WTC11 (cell line): ENCODE measurements around the gene MSL1. TPM values are rescaled to one million over a fixed set of nuclear protein-coding genes. Genes with fewer than 3 reads are reported as not detected.

Experiments used
- ATAC-seq: fragments of 200-7000 bp; cut with Tn5 transposase; 2 replicates; pipeline ENCODE4 v1.10.0; 2021; ENCODE audit warnings: mild to moderate bottlenecking, moderate library complexity
- CTCF ChIA-PET: fragments of 300-600 bp; sonication (Branson Sonifier 250); formaldehyde crosslinking; loops from one replicate; lab custom pipeline; 2021; ENCODE audit warnings: antibody characterized with exemption; lab: Charles Lee
- POLR2A ChIA-PET: fragments of 350-600 bp; sonication (Branson Sonifier 250); formaldehyde crosslinking; loops from one replicate; lab custom pipeline; 2021; ENCODE audit warnings: antibody characterized with exemption; lab: Charles Lee
- DNase-seq: peaks from one replicate; pipeline ENCODE4 v3.0.0; 2021; ENCODE audit warnings: low spot score
- H3K27ac Mint-ChIP-seq: 2 replicates; pipeline ENCODE4 v1.8.0; 2021; ENCODE audit warnings: mixed read lengths
- H3K27me3 Mint-ChIP-seq: 2 replicates; pipeline ENCODE4 v1.8.0; 2021; ENCODE audit warnings: low read depth, mild to moderate bottlenecking, moderate library complexity, mixed read lengths
- H3K36me3 Mint-ChIP-seq: 2 replicates; pipeline ENCODE4 v1.8.0; 2021; ENCODE audit warnings: mixed read lengths
- H3K4me1 Mint-ChIP-seq: 2 replicates; pipeline ENCODE4 v1.8.0; 2022; ENCODE audit warnings: mixed read lengths
- H3K4me3 Mint-ChIP-seq: 2 replicates; pipeline ENCODE4 v1.8.0; 2021; ENCODE audit warnings: mild to moderate bottlenecking, moderate library complexity, mixed read lengths
- H3K9me3 Mint-ChIP-seq: 2 replicates; pipeline ENCODE4 v1.8.0; 2021; ENCODE audit warnings: mixed read lengths
- ATF2 ChIP-seq: sonication (generic); formaldehyde crosslinking; IDR thresholded peaks from 2 replicates; pipeline ENCODE4 v1.8.1; 2022; ENCODE audit warnings: low read depth, missing genetic modification reagents, borderline replicate concordance
- ATF3 ChIP-seq: sonication (generic); formaldehyde crosslinking; conservative IDR thresholded peaks from 2 replicates; pipeline ENCODE4 v1.8.1; 2022; ENCODE audit warnings: mild to moderate bottlenecking, missing genetic modification reagents
- CTCF ChIP-seq: fragments of 200-600 bp; IDR thresholded peaks from 2 replicates; pipeline ENCODE4 v1.8.0; 2022; ENCODE audit warnings: antibody characterized with exemption
- E2F4 ChIP-seq: sonication (generic); formaldehyde crosslinking; IDR thresholded peaks from 2 replicates; pipeline ENCODE4 v1.8.1; 2022; ENCODE audit warnings: low read depth, mild to moderate bottlenecking, moderate library complexity, missing genetic modification reagents, borderline replicate concordance
- ELF4 ChIP-seq: sonication (generic); formaldehyde crosslinking; IDR thresholded peaks from 2 replicates; pipeline ENCODE4 v1.8.1; 2022; ENCODE audit warnings: low read depth, mild to moderate bottlenecking, moderate library complexity, missing genetic modification reagents
- ETV6 ChIP-seq: sonication (generic); formaldehyde crosslinking; IDR thresholded peaks from 2 replicates; pipeline ENCODE4 v1.8.1; 2022; ENCODE audit warnings: mild to moderate bottlenecking, missing genetic modification reagents
- FOXK1 ChIP-seq: sonication (generic); formaldehyde crosslinking; IDR thresholded peaks from 2 replicates; pipeline ENCODE4 v1.8.0; 2022; ENCODE audit warnings: mild to moderate bottlenecking, moderate library complexity, missing genetic modification reagents
- GABPB1 ChIP-seq: sonication (generic); formaldehyde crosslinking; IDR thresholded peaks from 2 replicates; pipeline ENCODE4 v1.8.1; 2023; ENCODE audit warnings: mild to moderate bottlenecking, missing genetic modification reagents
- HMGA2 ChIP-seq: fragments of 250-450 bp; sonication (Bioruptor Pico); IDR thresholded peaks from 2 replicates; pipeline ENCODE4 v1.4.0; 2021; ENCODE audit warnings: mild to moderate bottlenecking, moderate library complexity
- HMGXB4 ChIP-seq: sonication (generic); formaldehyde crosslinking; IDR thresholded peaks from 2 replicates; pipeline ENCODE4 v1.8.1; 2023; ENCODE audit warnings: mild to moderate bottlenecking, moderate library complexity, missing genetic modification reagents
- JUN ChIP-seq: sonication (generic); formaldehyde crosslinking; IDR thresholded peaks from 2 replicates; pipeline ENCODE4 v1.8.0; 2023; ENCODE audit warnings: mild to moderate bottlenecking, missing genetic modification reagents
- MAX ChIP-seq: sonication (generic); formaldehyde crosslinking; IDR thresholded peaks from 2 replicates; pipeline ENCODE4 v1.8.0; 2022; ENCODE audit warnings: mild to moderate bottlenecking, missing genetic modification reagents
- NFATC4 ChIP-seq: fragments of 250-450 bp; sonication (Bioruptor Pico); IDR thresholded peaks from 2 replicates; pipeline ENCODE4 v1.9.0; 2021; ENCODE audit warnings: mild to moderate bottlenecking
- SP1 ChIP-seq: sonication (generic); formaldehyde crosslinking; conservative IDR thresholded peaks from 2 replicates; pipeline ENCODE4 v1.8.1; 2022; ENCODE audit warnings: missing genetic modification reagents
- TP53 ChIP-seq: sonication (generic); formaldehyde crosslinking; IDR thresholded peaks from 2 replicates; pipeline ENCODE4 v1.8.1; 2023; ENCODE audit warnings: mild to moderate bottlenecking, missing genetic modification reagents
- USF1 ChIP-seq: sonication (generic); formaldehyde crosslinking; IDR thresholded peaks from 2 replicates; pipeline ENCODE4 v1.8.0; 2022; ENCODE audit warnings: mild to moderate bottlenecking, missing genetic modification reagents
- USF2 ChIP-seq: sonication (generic); formaldehyde crosslinking; IDR thresholded peaks from 2 replicates; pipeline ENCODE4 v1.8.1; 2023; ENCODE audit warnings: mild to moderate bottlenecking, missing genetic modification reagents, moderate library complexity
- ZNF121 ChIP-seq: sonication (generic); formaldehyde crosslinking; IDR thresholded peaks from 2 replicates; pipeline ENCODE4 v1.8.0; 2023; ENCODE audit warnings: missing genetic modification reagents
- ZNF232 ChIP-seq: sonication (generic); formaldehyde crosslinking; IDR thresholded peaks from 2 replicates; pipeline ENCODE4 v1.8.0; 2022; ENCODE audit warnings: mild to moderate bottlenecking, missing genetic modification reagents
- ZNF263 ChIP-seq: sonication (generic); formaldehyde crosslinking; IDR thresholded peaks from 2 replicates; pipeline ENCODE4 v1.8.1; 2022; ENCODE audit warnings: low read depth, mild to moderate bottlenecking, moderate library complexity, missing genetic modification reagents
- ZNF281 ChIP-seq: sonication (generic); formaldehyde crosslinking; IDR thresholded peaks from 2 replicates; pipeline ENCODE4 v1.8.0; 2023; ENCODE audit warnings: mild to moderate bottlenecking, missing genetic modification reagents
- ZNF317 ChIP-seq: sonication (generic); formaldehyde crosslinking; IDR thresholded peaks from 2 replicates; pipeline ENCODE4 v1.8.1; 2023; ENCODE audit warnings: low read depth, mild to moderate bottlenecking, moderate library complexity, missing genetic modification reagents, borderline replicate concordance
- ZNF423 ChIP-seq: fragments of 250-450 bp; sonication (Bioruptor Pico); IDR thresholded peaks from 2 replicates; pipeline ENCODE4 v2.1.2; 2022; ENCODE audit warnings: mild to moderate bottlenecking, moderate library complexity
- total RNA-seq: library from RNA; stranded (reverse); gene quantifications from 3 replicates; pipeline ENCODE4 v1.2.3, GENCODE V29; 2021

Gene MSL1
- total RNA-seq, 1 experiment from 2014 or later, result 78.1 TPM

GRCh38 chr17:40111221-40112128, 10.3 kb upstream of the MSL1 start (continued):
- TF ChIP-seq CTCF (peak; percentile 28; the same call in 1 of the 2 replicates), MAX (CRISPR knock-in tag) (peak; percentile 41; the same call in 1 of the 2 replicates), NFATC4 (no peak), ATF2 (no peak), TP53 (CRISPR knock-in tag) (no peak), JUN (CRISPR knock-in tag) (no peak), FOXK1 (no peak), ZNF263 (CRISPR knock-in tag) (peak; percentile 94), USF2 (0 out of 2 replicates have a peak, but pooled peaks have one; percentile 20), ETV6 (0 out of 2 replicates have a peak, but pooled peaks have one; percentile 40), ZNF281 (peak; percentile 94), ELF4 (CRISPR knock-in tag) (no peak)

GRCh38 chr17:40112191-40112711, 9.5 kb upstream of the MSL1 start:
- Mint-ChIP-seq H3K36me3 (no peaks in the 10 kb centered on the region), H3K27me3 (peaks cover 14% of the 10 kb centered on the region), H3K4me1 (peaks cover 79% of the 10 kb centered on the region), H3K9me3 (no peaks in the 10 kb centered on the region), H3K4me3 (peak overlapping the region; percentile 27; the same call in 1 of the 2 replicates), H3K27ac (peak overlapping the region; percentile 76)
- POLR2A ChIA-PET, result interaction anchor here (0.6 to 5.7 kb wide), 8 partner anchors 10 to 79 kb away, joined by 3 to 56 read pairs (median 10); partner anchors contain the start of genes CASC3, MED24, MSL1 and NR1D1
- CTCF ChIA-PET, result interaction anchor here (0.6 to 6.7 kb wide), 42 partner anchors 10 to 306 kb away, joined by 3 to 185 read pairs (median 10); partner anchors contain the start of genes CASC3, CSF3, MED24 and MSL1
- ATAC-seq (no peak), DNase-seq (no peak)
- TF ChIP-seq GABPB1 (CRISPR knock-in tag), result no peak
- no peak for TF ChIP-seq ZNF232
- no peak for TF ChIP-seq ZNF317 (CRISPR knock-in tag)
- TF ChIP-seq ZNF423 (CRISPR knock-in tag), result no peak
- TF ChIP-seq HMGXB4, result no peak
- no peak for TF ChIP-seq ETV6
- no peak for TF ChIP-seq SP1 (CRISPR knock-in tag)
- no peak for TF ChIP-seq USF1
- TF ChIP-seq ZNF121 (CRISPR knock-in tag), result no peak
- no peak for TF ChIP-seq HMGA2 (CRISPR knock-in tag)
- TF ChIP-seq ATF3, result no peak
- no peak for TF ChIP-seq MAX (CRISPR knock-in tag)
- no peak for TF ChIP-seq E2F4 (CRISPR knock-in tag)
